H9 (cell line): ENCODE results near the gene DISC1. TPM values are rescaled to one million over a fixed set of nuclear protein-coding genes. Genes with fewer than 3 reads are reported as not detected.

Source experiments
- DNase-seq: peaks from one replicate; pipeline ENCODE4 v3.0.0-alpha.2; 2017
- H2AFZ ChIP-seq: one replicate; pipeline ENCODE4 v1.6.1; 2013; ENCODE audit warnings: mild to moderate bottlenecking, low read length, control low read depth, moderate library complexity
- H2AK5ac ChIP-seq: 2 replicates; pipeline ENCODE4 v1.6.1; 2013; ENCODE audit warnings: low read length, control low read depth, mixed read lengths; ENCODE audit not compliant: insufficient read length
- H2BK120ac ChIP-seq: one replicate; pipeline ENCODE4 v1.6.1; 2013; ENCODE audit warnings: low read depth, mild to moderate bottlenecking, low read length, control low read depth, inconsistent platforms; ENCODE audit not compliant: poor library complexity, severe bottlenecking
- H2BK12ac ChIP-seq: 2 replicates; pipeline ENCODE4 v1.6.1; 2013; ENCODE audit warnings: low read length, control low read depth, mixed read lengths, low read depth; ENCODE audit not compliant: insufficient read length
- H2BK15ac ChIP-seq: 2 replicates; pipeline ENCODE4 v1.6.1; 2013; ENCODE audit warnings: low read depth, low read length, control low read depth
- H2BK20ac ChIP-seq: one replicate; pipeline ENCODE4 v1.6.1; 2013; ENCODE audit warnings: low read depth, mild to moderate bottlenecking, low read length, control low read depth, inconsistent platforms; ENCODE audit not compliant: poor library complexity, severe bottlenecking
- H2BK5ac ChIP-seq: 2 replicates; pipeline ENCODE4 v1.6.1; 2013; ENCODE audit warnings: low read length, control low read depth, mixed read lengths; ENCODE audit not compliant: insufficient read length
- H3K14ac ChIP-seq: 2 replicates; pipeline ENCODE4 v1.6.1; 2013; ENCODE audit warnings: low read length, control low read depth; ENCODE audit not compliant: insufficient read depth
- H3K18ac ChIP-seq: 2 replicates; pipeline ENCODE4 v1.6.1; 2013; ENCODE audit warnings: low read depth, mild to moderate bottlenecking, mixed read lengths, low read length, control low read depth; ENCODE audit not compliant: insufficient read length
- H3K23ac ChIP-seq: 2 replicates; pipeline ENCODE4 v1.6.1; 2013; ENCODE audit warnings: low read length, control low read depth, mixed read lengths, low read depth; ENCODE audit not compliant: insufficient read length
- H3K23me2 ChIP-seq: 2 replicates; pipeline ENCODE4 v1.6.1; 2013; ENCODE audit warnings: low read depth, mild to moderate bottlenecking, mixed read lengths, low read length, control low read depth; ENCODE audit not compliant: insufficient read length, poor library complexity, severe bottlenecking
- H3K27ac ChIP-seq: 2 replicates; pipeline ENCODE4 v1.5.1; 2013; ENCODE audit warnings: low read length, control low read depth, mixed read lengths, low read depth; ENCODE audit not compliant: insufficient read length
- H3K27me3 ChIP-seq: 2 replicates; pipeline ENCODE4 v1.6.1; 2013; ENCODE audit warnings: low read length, control low read depth, inconsistent platforms; ENCODE audit not compliant: insufficient read depth
- H3K4ac ChIP-seq: 2 replicates; pipeline ENCODE4 v1.6.1; 2013; ENCODE audit warnings: low read depth, mild to moderate bottlenecking, control low read depth, inconsistent platforms, low read length, moderate library complexity
- H3K4me1 ChIP-seq: 2 replicates; pipeline ENCODE4 v1.6.1; 2013; ENCODE audit warnings: low read length, control low read depth, inconsistent platforms; ENCODE audit not compliant: insufficient read depth
- H3K4me2 ChIP-seq: 2 replicates; pipeline ENCODE4 v1.6.1; 2013; ENCODE audit warnings: low read length, control low read depth, mixed read lengths; ENCODE audit not compliant: insufficient read length, insufficient read depth
- H3K56ac ChIP-seq: 2 replicates; pipeline ENCODE4 v1.6.1; 2013; ENCODE audit warnings: low read depth, mild to moderate bottlenecking, mixed read lengths, low read length, control low read depth; ENCODE audit not compliant: insufficient read length
- H3K79me1 ChIP-seq: 2 replicates; pipeline ENCODE4 v1.6.1; 2013; ENCODE audit warnings: low read depth, mild to moderate bottlenecking, moderate library complexity, low read length, control low read depth, inconsistent platforms; ENCODE audit not compliant: insufficient read depth, poor library complexity, severe bottlenecking
- H3K79me2 ChIP-seq: 2 replicates; pipeline ENCODE4 v1.6.1; 2013; ENCODE audit warnings: low read length, control low read depth, inconsistent platforms; ENCODE audit not compliant: insufficient read depth
- H3K9ac ChIP-seq: 2 replicates; pipeline ENCODE4 v1.6.1; 2013; ENCODE audit warnings: low read length, control low read depth, mixed read lengths; ENCODE audit not compliant: insufficient read length; ENCODE audit errors: extremely low read depth
- H3K9me3 ChIP-seq: one replicate; pipeline ENCODE4 v1.6.1; 2013; ENCODE audit warnings: low read depth, low read length, inconsistent platforms; ENCODE audit not compliant: control insufficient read depth
- H3T11ph ChIP-seq: one replicate; pipeline ENCODE4 v1.6.1; 2013; ENCODE audit warnings: mild to moderate bottlenecking, low read length, control low read depth, inconsistent platforms
- H4K20me1 ChIP-seq: one replicate; pipeline ENCODE4 v1.6.1; 2013; ENCODE audit not compliant: control insufficient read depth, insufficient read length, insufficient read depth
- H4K5ac ChIP-seq: 2 replicates; pipeline ENCODE4 v1.6.1; 2013; ENCODE audit warnings: low read depth, mild to moderate bottlenecking, mixed read lengths, low read length, control low read depth; ENCODE audit not compliant: insufficient read length
- H4K8ac ChIP-seq: replicated peaks from 2 replicates; pipeline ENCODE4 v1.6.1; 2013; ENCODE audit warnings: low read length, control low read depth, mixed read lengths, low read depth; ENCODE audit not compliant: insufficient read length
- H4K91ac ChIP-seq: 2 replicates; pipeline ENCODE4 v1.6.1; 2013; ENCODE audit warnings: low read depth, mild to moderate bottlenecking, moderate library complexity, mixed read lengths, low read length, control low read depth; ENCODE audit not compliant: insufficient read length
- H3K27ac Mint-ChIP-seq, 3 experiments: 2 replicates in 2 of 3; 3 replicates in 1 of 3; pipeline ENCODE4 v1.8.0; 2020 to 2021; ENCODE audit warnings: mixed read lengths in 3 of 3, mild to moderate bottlenecking in 1 of 3, moderate library complexity in 1 of 3
- H3K27me3 Mint-ChIP-seq: 2 replicates; pipeline ENCODE4 v1.8.0; 2021; ENCODE audit warnings: low read depth, mild to moderate bottlenecking, moderate library complexity, mixed read lengths
- H3K36me3 Mint-ChIP-seq, 3 experiments: 2 replicates in 2 of 3; 3 replicates in 1 of 3; pipeline ENCODE4 v1.8.0; 2020 to 2021; ENCODE audit warnings: low read depth in 3 of 3, mixed read lengths in 3 of 3; ENCODE audit not compliant: insufficient read depth in 1 of 3
- H3K4me1 Mint-ChIP-seq, 2 experiments: 2 replicates each; pipeline ENCODE4 v1.8.0; 2020; ENCODE audit warnings: mixed read lengths in 2 of 2
- H3K4me3 Mint-ChIP-seq, 2 experiments: 2 replicates in 1 of 2; 3 replicates in 1 of 2; pipeline ENCODE4 v1.8.0; 2020 to 2021; ENCODE audit warnings: mild to moderate bottlenecking in 2 of 2, mixed read lengths in 2 of 2, moderate library complexity in 1 of 2
- H3K9me3 Mint-ChIP-seq, 2 experiments: 2 replicates in 1 of 2; 3 replicates in 1 of 2; pipeline ENCODE4 v1.8.0; 2020; ENCODE audit warnings: mild to moderate bottlenecking in 2 of 2, mixed read lengths in 2 of 2, moderate library complexity in 1 of 2
- WGBS: extraction: QIAGEN DNeasy Blood & Tissue Kit; methylation state at CpG from one replicate; pipeline ENCODE4 v1.1.7; 2013; ENCODE audit warnings: missing lambda C conversion rate, low lambda C conversion rate, mixed read lengths; ENCODE audit not compliant: insufficient read length; ENCODE audit errors: extremely low coverage; 5-methylcytosine and 5-hydroxymethylcytosine counted together
- total RNA-seq: library from RNA; stranded (reverse); gene quantifications from 2 replicates; pipeline ENCODE4 v1.2.1, GENCODE V29; 2021
- TF ChIP-seq, protein P1 (sequence below): fragments of 200-600 bp; sonication (generic); conservative IDR thresholded peaks from 3 replicates; pipeline ENCODE4 v1.8.0; 2021; ENCODE audit warnings: antibody characterized with exemption, mild to moderate bottlenecking

DISC1 gene
- total RNA-seq, 1 experiment from 2014 or later, result 2.5 TPM

DNA sequence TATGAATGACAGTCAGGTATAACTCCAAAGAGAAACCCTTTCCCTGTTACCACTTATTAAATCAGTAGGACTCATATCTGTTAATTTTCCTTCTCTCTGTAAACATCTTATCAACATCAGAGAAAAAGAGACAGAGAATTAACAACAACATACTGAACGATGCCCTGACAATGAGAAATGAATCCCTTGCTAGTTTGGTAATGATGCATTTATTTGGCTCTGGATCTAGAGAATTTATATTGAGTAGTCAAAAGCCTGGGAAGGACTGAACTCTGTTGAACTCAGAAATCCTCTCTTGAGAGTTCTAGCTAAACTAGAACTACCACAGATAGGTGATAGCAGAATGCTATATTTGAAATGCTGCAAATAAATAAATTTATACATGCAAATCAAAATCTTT, 325.6 kb downstream of the DISC1 start:
- Histone ChIP-seq H2BK20ac (no peak overlapping the region), H3K27me3 (0 out of 2 replicates have a peak, but pooled peaks cover 2% of the 10 kb centered on the region), H2BK120ac (no peak overlapping the region), H3K79me2 (no peaks in the 10 kb centered on the region), H4K5ac (no peak overlapping the region), H3K14ac (no peak overlapping the region), H4K91ac (no peak overlapping the region), H3K79me1 (no peaks in the 10 kb centered on the region), H3K4ac (no peak overlapping the region), H2AFZ (no peak overlapping the region), H3T11ph (no peak overlapping the region), H4K8ac (no peak overlapping the region), H3K23ac (no peak overlapping the region), H3K18ac (no peak overlapping the region), H3K4me1 (peaks cover 2% of the 10 kb centered on the region), H4K20me1 (no peaks in the 10 kb centered on the region), H2BK15ac (no peak overlapping the region), H3K9me3 (no peaks in the 10 kb centered on the region), H3K56ac (no peak overlapping the region), H3K4me2 (no peak overlapping the region), H2BK5ac (no peak overlapping the region), H3K23me2 (no peaks in the 10 kb centered on the region), H3K27ac (no peak overlapping the region), H2AK5ac (no peak overlapping the region), H2BK12ac (no peak overlapping the region), H3K9ac (no peak overlapping the region)
- Mint-ChIP-seq H3K36me3 (peaks cover 0 to 2% (median 0%) of the 10 kb centered on the region in 3 experiments; a peak in 3 of 7 replicates), H3K27ac (no peak overlapping the region), H3K27me3 (peaks cover 7% of the 10 kb centered on the region), H3K4me3 (no peak overlapping the region), H3K9me3 (peaks cover 0 to 3% of the 10 kb centered on the region in 2 experiments; a peak in 2 of 5 replicates), H3K4me1 (peaks cover 17 to 18% of the 10 kb centered on the region in 2 experiments)
- TF ChIP-seq, protein P1, sequence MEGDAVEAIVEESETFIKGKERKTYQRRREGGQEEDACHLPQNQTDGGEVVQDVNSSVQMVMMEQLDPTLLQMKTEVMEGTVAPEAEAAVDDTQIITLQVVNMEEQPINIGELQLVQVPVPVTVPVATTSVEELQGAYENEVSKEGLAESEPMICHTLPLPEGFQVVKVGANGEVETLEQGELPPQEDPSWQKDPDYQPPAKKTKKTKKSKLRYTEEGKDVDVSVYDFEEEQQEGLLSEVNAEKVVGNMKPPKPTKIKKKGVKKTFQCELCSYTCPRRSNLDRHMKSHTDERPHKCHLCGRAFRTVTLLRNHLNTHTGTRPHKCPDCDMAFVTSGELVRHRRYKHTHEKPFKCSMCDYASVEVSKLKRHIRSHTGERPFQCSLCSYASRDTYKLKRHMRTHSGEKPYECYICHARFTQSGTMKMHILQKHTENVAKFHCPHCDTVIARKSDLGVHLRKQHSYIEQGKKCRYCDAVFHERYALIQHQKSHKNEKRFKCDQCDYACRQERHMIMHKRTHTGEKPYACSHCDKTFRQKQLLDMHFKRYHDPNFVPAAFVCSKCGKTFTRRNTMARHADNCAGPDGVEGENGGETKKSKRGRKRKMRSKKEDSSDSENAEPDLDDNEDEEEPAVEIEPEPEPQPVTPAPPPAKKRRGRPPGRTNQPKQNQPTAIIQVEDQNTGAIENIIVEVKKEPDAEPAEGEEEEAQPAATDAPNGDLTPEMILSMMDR, result no peak
- DNase-seq, result no peak
- WGBS, result no CpG with 5 or more reads among the region's 1 CpG
